SK-N-SH treated with all-trans-retinoic acid at 6 μM for 48 hours (cell line): ENCODE data around the gene RTL1.

ENCODE experiments used
- ARNTL ChIP-seq: fragments of 450-650 bp; formaldehyde crosslinking; IDR thresholded peaks from 2 replicates; pipeline ENCODE4 v1.5.0; 2020; ENCODE audit warnings: low read depth, mild to moderate bottlenecking, moderate library complexity, borderline replicate concordance
- BACH2 ChIP-seq: fragments of 250-450 bp; sonication (Bioruptor Pico); IDR thresholded peaks from 2 replicates; pipeline ENCODE4 v1.9.0; 2021; ENCODE audit warnings: mild to moderate bottlenecking, borderline replicate concordance
- CSDC2 ChIP-seq: fragments of 250-450 bp; sonication (Bioruptor Pico); IDR thresholded peaks from 2 replicates; pipeline ENCODE4 v1.5.0; 2020; ENCODE audit warnings: mild to moderate bottlenecking, moderate library complexity
- PATZ1 ChIP-seq: fragments of 250-450 bp; sonication (Bioruptor Pico); IDR thresholded peaks from 2 replicates; pipeline ENCODE4 v1.8.0; 2020; ENCODE audit warnings: mild to moderate bottlenecking, moderate library complexity, borderline replicate concordance
- RARB ChIP-seq: fragments of 250-450 bp; sonication (Bioruptor Pico); IDR thresholded peaks from 2 replicates; pipeline ENCODE4 v1.8.0; 2021; ENCODE audit warnings: mild to moderate bottlenecking, moderate library complexity
- ZFP30 ChIP-seq: fragments of 450-650 bp; formaldehyde crosslinking; IDR thresholded peaks from 2 replicates; pipeline ENCODE4 v1.5.0; 2022; ENCODE audit warnings: mild to moderate bottlenecking, moderate library complexity
- TF ChIP-seq, protein P1 (sequence below): fragments of 250-450 bp; sonication (Bioruptor Pico); IDR thresholded peaks from 2 replicates; pipeline ENCODE4 v1.8.0; 2021; ENCODE audit warnings: low read depth, mild to moderate bottlenecking, moderate library complexity, borderline replicate concordance
- TF ChIP-seq, protein P2 (sequence below): fragments of 250-450 bp; sonication (Bioruptor Pico); IDR thresholded peaks from 2 replicates; pipeline ENCODE4 v1.5.0; 2020; ENCODE audit warnings: mild to moderate bottlenecking, moderate library complexity

GRCh38 chr14:100862277-100862676 is 41.2 kb downstream of the RTL1 start:
- TF ChIP-seq, protein P1, sequence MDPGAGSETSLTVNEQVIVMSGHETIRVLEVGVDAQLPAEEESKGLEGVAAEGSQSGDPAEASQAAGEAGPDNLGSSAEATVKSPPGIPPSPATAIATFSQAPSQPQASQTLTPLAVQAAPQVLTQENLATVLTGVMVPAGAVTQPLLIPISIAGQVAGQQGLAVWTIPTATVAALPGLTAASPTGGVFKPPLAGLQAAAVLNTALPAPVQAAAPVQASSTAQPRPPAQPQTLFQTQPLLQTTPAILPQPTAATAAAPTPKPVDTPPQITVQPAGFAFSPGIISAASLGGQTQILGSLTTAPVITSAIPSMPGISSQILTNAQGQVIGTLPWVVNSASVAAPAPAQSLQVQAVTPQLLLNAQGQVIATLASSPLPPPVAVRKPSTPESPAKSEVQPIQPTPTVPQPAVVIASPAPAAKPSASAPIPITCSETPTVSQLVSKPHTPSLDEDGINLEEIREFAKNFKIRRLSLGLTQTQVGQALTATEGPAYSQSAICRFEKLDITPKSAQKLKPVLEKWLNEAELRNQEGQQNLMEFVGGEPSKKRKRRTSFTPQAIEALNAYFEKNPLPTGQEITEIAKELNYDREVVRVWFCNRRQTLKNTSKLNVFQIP (CRISPR knock-in tag) = no peak
- TF ChIP-seq ZFP30 (CRISPR knock-in tag) (no peak), CSDC2 (no peak), PATZ1 (CRISPR knock-in tag) (no peak), BACH2 (no peak), ARNTL (no peak), RARB (CRISPR knock-in tag) (no peak)
- TF ChIP-seq, protein P2, sequence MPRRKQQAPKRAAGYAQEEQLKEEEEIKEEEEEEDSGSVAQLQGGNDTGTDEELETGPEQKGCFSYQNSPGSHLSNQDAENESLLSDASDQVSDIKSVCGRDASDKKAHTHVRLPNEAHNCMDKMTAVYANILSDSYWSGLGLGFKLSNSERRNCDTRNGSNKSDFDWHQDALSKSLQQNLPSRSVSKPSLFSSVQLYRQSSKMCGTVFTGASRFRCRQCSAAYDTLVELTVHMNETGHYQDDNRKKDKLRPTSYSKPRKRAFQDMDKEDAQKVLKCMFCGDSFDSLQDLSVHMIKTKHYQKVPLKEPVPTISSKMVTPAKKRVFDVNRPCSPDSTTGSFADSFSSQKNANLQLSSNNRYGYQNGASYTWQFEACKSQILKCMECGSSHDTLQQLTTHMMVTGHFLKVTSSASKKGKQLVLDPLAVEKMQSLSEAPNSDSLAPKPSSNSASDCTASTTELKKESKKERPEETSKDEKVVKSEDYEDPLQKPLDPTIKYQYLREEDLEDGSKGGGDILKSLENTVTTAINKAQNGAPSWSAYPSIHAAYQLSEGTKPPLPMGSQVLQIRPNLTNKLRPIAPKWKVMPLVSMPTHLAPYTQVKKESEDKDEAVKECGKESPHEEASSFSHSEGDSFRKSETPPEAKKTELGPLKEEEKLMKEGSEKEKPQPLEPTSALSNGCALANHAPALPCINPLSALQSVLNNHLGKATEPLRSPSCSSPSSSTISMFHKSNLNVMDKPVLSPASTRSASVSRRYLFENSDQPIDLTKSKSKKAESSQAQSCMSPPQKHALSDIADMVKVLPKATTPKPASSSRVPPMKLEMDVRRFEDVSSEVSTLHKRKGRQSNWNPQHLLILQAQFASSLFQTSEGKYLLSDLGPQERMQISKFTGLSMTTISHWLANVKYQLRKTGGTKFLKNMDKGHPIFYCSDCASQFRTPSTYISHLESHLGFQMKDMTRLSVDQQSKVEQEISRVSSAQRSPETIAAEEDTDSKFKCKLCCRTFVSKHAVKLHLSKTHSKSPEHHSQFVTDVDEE (CRISPR knock-in tag) = no peak
